ENCODE data around the gene MMP2. TPM values are rescaled to one million over a fixed set of nuclear protein-coding genes. Genes with fewer than 3 reads are reported as not detected.

The MMP2 gene
- total RNA-seq, 1 donor from 2014 or later: 10.5 TPM

DNA sequence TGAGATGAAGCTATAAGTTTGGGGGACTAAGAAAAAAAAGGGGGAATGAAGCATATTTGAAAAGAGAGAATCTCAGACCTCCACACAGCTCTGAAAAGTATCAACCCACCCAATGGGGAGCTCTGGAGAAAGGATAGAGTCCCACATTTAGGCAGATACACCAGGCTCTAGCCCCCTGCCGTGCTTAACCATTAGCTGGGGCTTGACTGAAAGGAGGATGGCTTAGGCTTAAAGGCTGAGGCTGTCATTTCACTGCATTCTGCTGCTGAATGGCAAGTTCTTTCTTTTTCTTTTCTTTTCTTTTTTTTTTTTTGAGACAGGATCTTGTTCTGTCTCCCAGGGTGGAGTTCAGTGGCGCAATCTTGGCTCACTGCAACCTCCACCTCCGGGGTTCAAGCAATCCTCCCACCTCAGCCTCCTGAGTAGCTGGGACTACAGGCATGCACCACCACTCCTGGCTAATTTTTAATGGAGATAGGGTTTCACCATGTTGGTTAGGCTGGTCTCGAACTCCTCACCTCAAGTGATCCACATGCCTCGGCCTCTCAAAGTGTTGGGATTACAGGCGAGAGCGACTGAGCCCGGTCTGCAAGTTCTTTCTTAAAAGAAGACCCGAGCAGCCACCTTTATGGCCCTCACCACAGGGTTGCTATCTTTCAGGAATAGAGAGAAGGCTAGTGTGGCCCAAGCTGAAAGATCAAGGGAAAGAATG is 9.0 kb upstream of the MMP2 start:
- no peak for DNase-seq (ENCODE audit: low read depth in 2 of 2)

- no peak for DNase-seq (ENCODE audit: low read depth in 2 of 2)
These were observed 8.2 kb upstream of the MMP2 start for GRCh38 chr16:55470533-55471371.

- peak in 1 of 2 donors; percentile 38 for DNase-seq (ENCODE audit: low read depth in 2 of 2)
These were observed 7.4 kb upstream of the MMP2 start for GRCh38 chr16:55471448-55472097.

DNA sequence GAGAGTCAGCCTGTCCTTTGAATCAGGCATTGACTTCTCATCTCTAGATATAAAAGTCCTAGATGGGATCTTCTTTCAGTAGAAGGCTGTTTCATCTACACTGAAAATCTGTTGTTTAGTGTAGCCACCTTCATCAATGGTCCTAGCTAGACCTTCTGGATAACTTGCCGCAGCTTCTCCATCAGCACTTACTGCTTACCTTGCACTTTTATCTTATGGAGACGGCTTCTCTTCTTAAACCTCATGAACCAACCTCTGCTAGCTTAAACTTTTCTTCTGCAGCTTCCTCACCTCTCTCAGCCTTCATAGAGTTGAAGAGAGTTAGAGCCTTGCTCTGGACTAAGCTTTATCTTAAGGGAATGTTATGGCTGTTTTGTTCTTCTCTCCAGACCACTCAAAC is 5.4 kb upstream of the MMP2 start:
- no peak for DNase-seq (ENCODE audit: low read depth in 2 of 2)

- no peak for DNase-seq (ENCODE audit: low read depth in 2 of 2)
These were observed 4.2 kb upstream of the MMP2 start for GRCh38 chr16:55474821-55475220.

DNA sequence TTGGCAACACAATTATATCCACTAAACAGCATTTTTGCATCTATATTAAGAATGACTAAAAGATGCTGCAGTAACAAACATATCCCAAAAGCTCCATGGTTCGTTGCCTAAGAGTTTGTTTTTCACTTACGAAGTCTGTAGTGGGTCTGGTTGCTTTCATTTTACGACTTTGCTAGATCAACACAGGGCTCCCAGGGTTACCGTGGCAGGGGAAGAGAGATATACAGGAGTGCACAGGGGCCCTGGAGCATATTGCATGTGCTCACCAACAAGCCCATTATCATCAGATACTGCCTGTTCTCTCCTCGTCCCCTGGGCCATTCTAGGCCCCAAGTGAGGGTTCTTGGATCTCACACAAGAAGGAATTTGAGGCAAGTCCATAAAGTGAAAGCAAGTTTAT is 3.1 kb upstream of the MMP2 start:
- no peak for DNase-seq (ENCODE audit: low read depth in 2 of 2)

DNA sequence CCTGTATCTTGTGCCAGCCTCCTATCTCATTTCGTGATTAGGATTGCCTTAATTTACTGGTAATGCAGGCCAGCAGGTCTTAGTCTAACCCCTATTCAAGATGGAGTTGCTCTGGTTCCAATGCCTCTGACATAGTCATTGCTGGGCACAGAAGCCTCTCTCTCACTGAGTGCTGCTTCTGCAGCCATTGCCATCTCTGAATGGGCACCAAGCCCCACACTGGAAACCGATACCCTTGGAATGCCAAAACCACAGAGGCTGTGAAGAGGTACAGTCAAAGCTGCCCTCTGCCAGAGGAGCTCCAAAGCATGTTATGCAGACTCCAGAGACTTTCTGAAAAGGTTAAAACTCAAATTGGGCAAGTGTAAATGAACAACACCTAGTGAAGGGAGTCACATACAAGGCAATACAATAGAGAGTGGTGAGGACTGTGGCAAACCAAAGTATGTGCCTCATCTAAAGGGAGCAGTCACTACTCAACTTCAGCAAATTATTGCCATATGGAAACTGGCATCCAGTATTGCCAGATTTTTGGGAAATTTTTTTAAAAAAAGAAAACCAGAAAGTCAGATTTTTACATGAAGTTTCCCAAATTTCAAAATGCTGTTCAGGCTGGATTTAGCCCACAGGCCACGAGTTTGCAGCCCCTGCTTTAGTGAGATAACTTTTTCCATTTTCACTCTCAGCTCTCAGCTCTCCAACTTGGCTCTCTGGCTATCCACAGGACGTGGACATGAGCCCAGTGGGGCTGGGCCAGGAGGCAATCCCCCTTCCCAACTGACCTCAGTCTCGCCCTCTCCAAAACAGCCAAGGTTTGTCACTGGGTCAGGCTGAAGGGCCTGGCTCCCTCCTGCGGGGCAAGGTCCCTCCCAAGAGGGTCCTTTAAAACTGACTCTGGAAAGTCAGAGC is 2.1 kb upstream of the MMP2 start:
- DNase-seq (ENCODE audit: low read depth in 2 of 2): no peak

DNA sequence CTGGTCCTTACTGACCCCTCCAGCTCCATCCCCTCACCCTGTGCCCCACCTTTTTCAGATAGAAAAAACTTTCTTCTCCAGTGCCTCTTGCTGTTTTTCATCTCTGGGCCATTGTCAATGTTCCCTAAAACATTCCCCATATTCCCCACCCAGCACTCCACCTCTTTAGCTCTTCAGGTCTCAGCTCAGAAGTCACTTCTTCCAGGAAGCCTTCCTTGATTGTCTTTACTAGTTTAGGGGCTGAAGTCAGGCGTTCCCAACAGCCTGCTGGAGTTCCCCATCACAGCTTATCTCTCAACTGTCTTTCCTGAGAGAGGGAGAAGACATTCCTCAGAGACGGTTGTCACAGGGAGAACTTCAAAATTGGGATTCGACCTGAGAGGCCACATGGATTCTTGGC is 1.3 kb upstream of the MMP2 start:
- DNase-seq (ENCODE audit: low read depth in 2 of 2): no peak

DNA sequence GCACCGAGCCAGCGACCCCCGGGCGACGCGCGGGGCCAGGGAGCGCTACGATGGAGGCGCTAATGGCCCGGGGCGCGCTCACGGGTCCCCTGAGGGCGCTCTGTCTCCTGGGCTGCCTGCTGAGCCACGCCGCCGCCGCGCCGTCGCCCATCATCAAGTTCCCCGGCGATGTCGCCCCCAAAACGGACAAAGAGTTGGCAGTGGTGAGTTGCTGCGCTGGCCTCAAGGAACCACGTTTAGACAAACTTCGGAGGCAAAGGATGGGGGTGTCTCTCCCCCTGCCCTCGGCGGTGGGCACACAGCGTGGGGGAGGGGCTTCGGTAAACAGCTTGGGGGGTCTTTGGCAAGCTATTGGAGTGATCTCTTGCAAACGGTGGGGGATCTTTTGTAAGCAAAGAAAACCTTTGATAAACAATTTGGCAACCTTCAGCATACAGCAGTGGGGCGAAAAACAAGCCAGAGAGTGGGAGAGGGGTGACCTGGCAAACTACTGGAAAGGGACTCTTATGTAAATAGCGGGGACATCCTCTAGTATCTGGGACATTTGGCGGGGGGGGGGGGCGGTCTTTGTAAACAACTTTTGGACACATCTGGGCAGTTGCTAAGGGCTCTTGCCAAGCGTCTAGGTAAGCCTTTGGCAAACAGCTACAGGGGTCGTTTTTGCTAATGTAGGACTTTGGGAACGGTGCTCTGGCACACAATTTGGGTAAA is 587 bp downstream of the MMP2 start:
- peak in 1 of 2 donors; percentile 29 for DNase-seq (ENCODE audit: low read depth in 2 of 2)

GRCh38 chr16:55480228-55480655 is 1.2 kb downstream of the MMP2 start:
- DNase-seq (ENCODE audit: low read depth in 2 of 2): peak in 1 of 2 donors; percentile 72

- no peak for DNase-seq (ENCODE audit: low read depth in 2 of 2)
These were observed 2.0 kb downstream of the MMP2 start for GRCh38 chr16:55481023-55481422.

- DNase-seq (ENCODE audit: low read depth in 2 of 2): no peak
These were observed 3.1 kb downstream of the MMP2 start for GRCh38 chr16:55482056-55482455.

- DNase-seq (ENCODE audit: low read depth in 2 of 2): no peak
These were observed 8.2 kb downstream of the MMP2 start for GRCh38 chr16:55487048-55487803.

- DNase-seq (ENCODE audit: low read depth in 2 of 2): peak in 1 of 2 donors; percentile 55
These were observed 9.3 kb downstream of the MMP2 start for GRCh38 chr16:55488306-55488705.

- DNase-seq (ENCODE audit: low read depth in 2 of 2): no peak
These were observed 10.3 kb downstream of the MMP2 start for GRCh38 chr16:55489119-55489955.

- DNase-seq (ENCODE audit: low read depth in 2 of 2): no peak
These were observed 10.9 kb downstream of the MMP2 start for GRCh38 chr16:55489956-55490265.

GRCh38 chr16:55490301-55490700 is 11.3 kb downstream of the MMP2 start:
- DNase-seq (ENCODE audit: low read depth in 2 of 2): no peak

- no peak for DNase-seq (ENCODE audit: low read depth in 2 of 2)
These were observed 12.7 kb downstream of the MMP2 start for GRCh38 chr16:55491691-55492090.

DNA sequence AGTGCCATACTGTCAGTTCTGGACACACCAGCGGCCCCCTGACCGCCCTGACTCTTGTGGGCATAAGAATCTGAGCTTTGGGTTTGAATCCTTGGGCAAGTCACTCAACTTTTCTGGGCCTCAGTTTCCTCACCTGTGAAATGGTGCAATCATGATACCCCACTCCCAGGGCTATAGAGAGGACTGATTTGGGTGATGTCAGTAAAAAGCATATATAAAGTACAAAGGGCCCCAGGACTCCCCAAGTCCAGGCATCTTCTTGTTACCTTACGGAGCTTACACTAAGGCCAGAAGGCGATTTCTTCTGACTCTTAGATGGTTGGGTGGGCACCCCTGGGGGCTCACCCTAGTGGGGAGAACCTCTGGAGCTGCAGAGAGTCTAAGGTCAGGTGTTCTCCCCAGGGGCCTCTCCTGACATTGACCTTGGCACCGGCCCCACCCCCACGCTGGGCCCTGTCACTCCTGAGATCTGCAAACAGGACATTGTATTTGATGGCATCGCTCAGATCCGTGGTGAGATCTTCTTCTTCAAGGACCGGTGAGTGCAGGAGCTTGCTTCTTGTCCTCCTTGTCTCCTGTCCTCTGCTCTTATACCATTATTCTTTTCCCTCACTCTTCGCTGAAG is 13.9 kb downstream of the MMP2 start:
- no peak for DNase-seq (ENCODE audit: low read depth in 2 of 2)

All from dermis microvascular lymphatic vessel endothelial cell (primary cell).